Prostate gland (tissue), 2 donors: Measurements from ENCODE around the gene C6orf120. TPM values are rescaled to one million over a fixed set of nuclear protein-coding genes. Genes with fewer than 3 reads are reported as not detected.

Experiments
- DNase-seq: peaks from one replicate; pipeline ENCODE4 v3.0.0-alpha.2; 2019; ENCODE audit warnings: low spot score
- H3K27ac ChIP-seq, 2 donors: fragments of 200-600 bp; sonication (generic); 2 replicates each; pipeline ENCODE4 v1.5.1; 2017 to 2019
- H3K27me3 ChIP-seq: fragments of 200-600 bp; sonication (generic); replicated peaks from 2 replicates; pipeline ENCODE4 v1.5.1; 2019; ENCODE audit not compliant: insufficient read depth
- H3K36me3 ChIP-seq, 2 donors: fragments of 200-600 bp; sonication (generic); 1 replicate in 1 of 2; 2 replicates in 1 of 2; pipeline versions ENCODE4 v1.5.1 to v1.8.1; 2017 to 2019
- H3K4me1 ChIP-seq: fragments of 200-600 bp; sonication (generic); replicated peaks from 2 replicates; pipeline ENCODE4 v1.5.1; 2019
- H3K4me3 ChIP-seq, 2 donors: fragments of 200-600 bp; sonication (generic); 2 replicates each; pipeline ENCODE4 v1.5.1; 2017 to 2019
- H3K9me3 ChIP-seq: fragments of 200-600 bp; sonication (generic); 2 replicates; pipeline ENCODE4 v1.5.1; 2017
- CTCF ChIP-seq, 4 experiments: fragments of 200-600 bp in 2 of 4; fragments of 450-650 bp in 2 of 4; sonication (generic) in 2 of 4; IDR thresholded peaks; 1 replicate in 3 of 4; 2 replicates in 1 of 4; pipeline ENCODE4 v1.5.1; 2016 to 2019; ENCODE audit warnings: antibody characterized with exemption in 4 of 4, mild to moderate bottlenecking in 2 of 4, moderate library complexity in 2 of 4
- POLR2A ChIP-seq: fragments of 450-650 bp; IDR thresholded peaks from one replicate; pipeline ENCODE4 v1.6.1; 2016; ENCODE audit warnings: antibody characterized with exemption, mild to moderate bottlenecking
- POLR2AphosphoS5 ChIP-seq: sonication (generic); formaldehyde crosslinking; IDR thresholded peaks from one replicate; pipeline ENCODE4 v1.6.1; 2017; ENCODE audit warnings: antibody characterized with exemption
- WGBS: methylation state at CpG from one replicate; pipeline ENCODE4 v1.1.5; 2018; 5-methylcytosine and 5-hydroxymethylcytosine counted together
- intact Hi-C: fragments of 100-400 bp; cut with DNase I; formaldehyde crosslinking; loops from one replicate; pipeline ENCODE4 v1.14.2; 2022
- total RNA-seq, 2 donors: library from RNA; depleted of rRNA; stranded (reverse); fragments of >200 nt; gene quantifications; one replicate each; pipeline ENCODE4 v1.1.0, GENCODE V29; 2016

The C6orf120 gene
- 10 to 100 TPM; 23.6 to 41.8 TPM for total RNA-seq

- Histone ChIP-seq H3K27me3 (no peaks in the 10 kb centered on the region), H3K4me1 (no peaks in the 10 kb centered on the region), H3K4me3 (peak within 1 kb of the TSS; percentile 95 to 97), H3K27ac (peak within 1 kb of the TSS; percentile 95), H3K36me3 (no peaks in the 10 kb centered on the region), H3K9me3 (no peaks in the 10 kb centered on the region)
- WGBS = under 1% methylated on average over 77 of the region's 92 CpGs
- DNase-seq = peak; percentile 93
- peak; percentile 96 for TF ChIP-seq POLR2AphosphoS5
- peak in 1 of 4 experiments; percentile 20 for TF ChIP-seq CTCF (IDR thresholded peaks at IDR 0.05)
- TF ChIP-seq POLR2A = peak; percentile 94
- intact Hi-C loops = loop anchor here (1.0 kb wide), 1 partner anchor 22 kb away; the partner anchor contains the start of gene PHF10
These were observed at the start of gene C6orf120, which contains the start of gene WDR27 for GRCh38 chr6:169701954-169702839. Gene C6orf120 (plus strand): TSS chr6:169702126. CDS start chr6:169702460, 334 bp downstream. Gene WDR27 (minus strand): TSS chr6:169702029. CDS start chr6:169689005, 13,024 bp downstream.

- WGBS = 97% methylated on average over 11 of the region's 11 CpGs
- no peaks in the 10 kb centered on the region for H3K4me1 ChIP-seq
- no peaks in the 10 kb centered on the region for H3K27me3 ChIP-seq
- intact Hi-C loops = loop anchor here (10.0 kb wide), 1 partner anchor 698 kb away; no protein-coding TSS in a partner anchor
- no peak overlapping the region for H3K4me3 ChIP-seq
- no peak for DNase-seq
- TF ChIP-seq POLR2A (no peak), CTCF (IDR thresholded peaks at IDR 0.05) (no peak), POLR2AphosphoS5 (no peak)
- H3K36me3 ChIP-seq = no peaks in the 10 kb centered on the region
- H3K9me3 ChIP-seq = no peaks in the 10 kb centered on the region
- H3K27ac ChIP-seq = no peak overlapping the region
These were observed 49.0 kb upstream of the C6orf120 start for GRCh38 chr6:169652896-169653295.

GRCh38 chr6:169653691-169654090 lies 48.2 kb upstream of the C6orf120 start:
- Histone ChIP-seq H3K27ac (peak overlapping the region; percentile 50 to 60), H3K9me3 (no peaks in the 10 kb centered on the region), H3K27me3 (no peaks in the 10 kb centered on the region), H3K4me1 (no peaks in the 10 kb centered on the region), H3K4me3 (no peak overlapping the region), H3K36me3 (no peaks in the 10 kb centered on the region)
- no peak for DNase-seq
- intact Hi-C loops = loop anchor here (10.0 kb wide), 1 partner anchor 699 kb away; no protein-coding TSS in a partner anchor
- TF ChIP-seq CTCF (IDR thresholded peaks at IDR 0.05) = no peak
- no peak for TF ChIP-seq POLR2A
- no peak for TF ChIP-seq POLR2AphosphoS5
- WGBS = 63% methylated on average over 6 of the region's 6 CpGs

- H3K4me3 ChIP-seq = peak overlapping the region; percentile 26 to 36
- no peaks in the 10 kb centered on the region for H3K9me3 ChIP-seq
- H3K27ac ChIP-seq = peak overlapping the region; percentile 50 to 60
- DNase-seq = peak; percentile 65
- intact Hi-C loops = loop anchor here (10.0 kb wide), 1 partner anchor 700 kb away; no protein-coding TSS in a partner anchor
- TF ChIP-seq POLR2AphosphoS5 = peak; percentile 55
- peak; percentile 19 for TF ChIP-seq POLR2A
- peak in 2 of 4 experiments; percentile 19 to 41 for TF ChIP-seq CTCF (IDR thresholded peaks at IDR 0.05)
- 47% methylated on average over 46 of the region's 46 CpGs for WGBS
- H3K4me1 ChIP-seq = no peaks in the 10 kb centered on the region
- no peaks in the 10 kb centered on the region for H3K36me3 ChIP-seq
- no peaks in the 10 kb centered on the region for H3K27me3 ChIP-seq
These were observed 47.1 kb upstream of the C6orf120 start for GRCh38 chr6:169654598-169655391.
